HG03097 (cell line): ENCODE measurements around the gene TMBIM6.
"Not testable (repeated sequence)": the region's sequence is repeated elsewhere in the genome, so short reads cannot be mapped to it uniquely, and the experiment has no call there.

Source experiments
- ATAC-seq: cut with Tn5 transposase; IDR thresholded peaks from one replicate; pipeline ENCODE4 v1.9.1; 2021; ENCODE audit not compliant: unreplicated experiment, low FRiP score

The TMBIM6 gene

GRCh38 chr12:49767333-49767732 lies 26.0 kb downstream of the TMBIM6 start:
- ATAC-seq, result no peak

- ATAC-seq, result not testable (repeated sequence)
These were observed 31.7 kb downstream of the TMBIM6 start for GRCh38 chr12:49773102-49773501.

GRCh38 chr12:49776413-49776812 lies 35.1 kb downstream of the TMBIM6 start:
- no peak for ATAC-seq

GRCh38 chr12:49776858-49777257 lies 35.5 kb downstream of the TMBIM6 start:
- no peak for ATAC-seq

GRCh38 chr12:49777341-49777740 lies 36.0 kb downstream of the TMBIM6 start:
- ATAC-seq, result no peak

- ATAC-seq, result no peak
These were observed 36.7 kb downstream of the TMBIM6 start for GRCh38 chr12:49777800-49778748.

- no peak for ATAC-seq
These were observed 38.2 kb downstream of the TMBIM6 start for GRCh38 chr12:49779581-49779980.

- ATAC-seq, result not testable (repeated sequence)
These were observed 39.6 kb downstream of the TMBIM6 start for GRCh38 chr12:49780914-49781313.

GRCh38 chr12:49783917-49784676 lies 42.7 kb downstream of the TMBIM6 start:
- ATAC-seq, result no peak

GRCh38 chr12:49784756-49785409 lies 43.5 kb downstream of the TMBIM6 start:
- ATAC-seq, result no peak

GRCh38 chr12:49787672-49788071 lies 46.3 kb downstream of the TMBIM6 start:
- no peak for ATAC-seq

GRCh38 chr12:49789992-49790391 lies 48.6 kb downstream of the TMBIM6 start:
- ATAC-seq, result no peak

GRCh38 chr12:49790741-49791555 lies 49.6 kb downstream of the TMBIM6 start:
- ATAC-seq, result no peak

- ATAC-seq, result no peak
These were observed 50.3 kb downstream of the TMBIM6 start for GRCh38 chr12:49791700-49792099.

GRCh38 chr12:49792181-49792970 lies 51.0 kb downstream of the TMBIM6 start:
- ATAC-seq, result no peak

- no peak for ATAC-seq
These were observed 51.7 kb downstream of the TMBIM6 start for GRCh38 chr12:49792976-49793580.

- ATAC-seq, result no peak
These were observed 52.3 kb downstream of the TMBIM6 start for GRCh38 chr12:49793620-49794019.

GRCh38 chr12:49794021-49794420 lies 52.7 kb downstream of the TMBIM6 start:
- no peak for ATAC-seq
